Limb (tissue), 2 donors: ENCODE results near the gene WFDC13.
"Not testable (repeated sequence)": the region's sequence is repeated elsewhere in the genome, so short reads cannot be mapped to it uniquely, and the experiment has no call there.

Experiments used
- DNase-seq, 2 donors: peaks; one replicate each; pipeline ENCODE4 v3.0.0-alpha.2; 2016; ENCODE audit errors: extremely low spot score in 2 of 2

Gene WFDC13

GRCh38 chr20:45701873-45702272 lies at the start of gene WFDC13:
Gene WFDC13 (plus strand): TSS chr20:45702038. CDS start chr20:45702124, 86 bp downstream.
- no peak for DNase-seq

DNA sequence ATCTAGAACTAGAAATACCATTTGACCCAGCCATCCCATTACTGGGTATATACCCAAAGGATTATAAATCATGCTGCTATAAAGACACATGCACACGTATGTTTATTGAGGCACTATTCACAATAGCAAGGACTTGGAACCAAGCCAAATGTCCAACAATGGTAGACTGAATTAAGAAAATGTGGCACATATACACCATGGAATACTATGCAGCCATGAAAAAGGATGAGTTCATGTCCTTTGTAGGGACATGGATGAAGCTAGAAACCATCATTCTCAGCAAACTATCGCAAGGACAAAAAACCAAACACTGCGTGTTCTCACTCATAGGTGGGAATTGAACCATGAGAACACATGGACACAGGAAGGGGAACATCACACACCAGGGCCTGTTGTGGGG lies 44.8 kb upstream of the WFDC13 start:
- DNase-seq = not testable (repeated sequence)

DNA sequence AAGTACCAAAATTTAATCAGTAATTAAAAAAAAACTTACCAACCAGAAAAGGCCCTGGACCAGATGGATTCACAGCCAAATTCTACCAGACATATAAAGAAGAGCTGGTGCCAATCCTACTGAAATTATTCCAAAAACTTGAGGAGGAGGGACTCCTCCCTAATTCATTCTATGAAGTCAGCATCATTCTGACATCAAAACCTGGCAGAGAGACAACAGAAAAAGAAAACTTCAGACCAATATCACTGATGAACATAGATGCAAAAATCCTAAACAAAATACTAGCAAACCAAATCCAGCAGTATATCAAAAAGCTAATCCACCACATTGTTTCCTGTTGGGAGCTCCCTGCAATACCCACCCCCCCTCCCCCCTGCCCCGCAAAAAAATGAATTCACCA lies 31.7 kb upstream of the WFDC13 start, which contains the start of gene WFDC11:
WFDC11 (minus strand) TSS at position 101 of the 400 bp plus-strand sequence. CDS start 19,639 bp downstream, outside the sequence.
- DNase-seq = no peak

- no peak for DNase-seq
These were observed 29.1 kb upstream of the WFDC13 start for GRCh38 chr20:45672765-45673164.

DNA sequence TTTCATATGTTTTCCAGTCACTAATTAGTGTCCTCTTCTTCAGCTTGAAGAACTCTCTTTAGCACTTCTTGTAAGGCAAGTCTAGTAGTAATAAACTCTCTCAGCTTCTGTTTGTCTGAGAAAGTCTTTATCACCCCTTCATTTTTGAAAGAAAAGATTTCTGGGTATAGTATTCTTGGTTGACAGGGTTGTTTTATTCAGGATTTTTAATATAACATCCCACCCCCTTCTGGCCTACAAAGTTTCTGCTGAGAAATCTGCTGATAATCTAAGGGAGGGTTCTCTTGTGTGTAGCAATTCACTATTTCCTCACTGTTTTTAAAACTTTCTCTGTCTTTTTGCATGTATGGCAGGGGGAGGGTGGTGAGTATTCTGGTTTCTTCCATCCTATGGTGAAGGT lies 22.2 kb upstream of the WFDC13 start:
- no peak for DNase-seq

DNA sequence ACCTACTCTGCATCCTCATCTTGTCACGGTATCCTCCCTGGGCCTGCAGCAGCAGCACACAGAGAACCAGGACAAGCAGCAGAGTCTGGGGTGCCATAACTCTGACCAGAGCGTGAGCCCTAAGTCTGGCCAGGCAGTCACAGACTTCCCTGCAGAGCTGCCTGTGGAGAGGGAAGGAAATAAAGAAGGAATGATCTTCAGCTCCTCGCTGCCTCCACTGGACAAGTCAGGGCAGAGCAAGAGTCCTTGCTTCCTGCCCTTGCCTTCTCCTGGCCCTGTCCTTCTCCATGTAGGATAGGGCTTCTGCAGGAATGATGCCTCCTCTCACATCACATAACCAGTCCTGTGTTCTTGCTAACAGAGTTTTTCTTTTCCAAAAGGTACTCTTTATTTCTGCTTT lies 15.9 kb upstream of the WFDC13 start:
- DNase-seq = no peak

GRCh38 chr20:45693346-45693745 lies 8.5 kb upstream of the WFDC13 start:
- not testable (repeated sequence) for DNase-seq

DNA sequence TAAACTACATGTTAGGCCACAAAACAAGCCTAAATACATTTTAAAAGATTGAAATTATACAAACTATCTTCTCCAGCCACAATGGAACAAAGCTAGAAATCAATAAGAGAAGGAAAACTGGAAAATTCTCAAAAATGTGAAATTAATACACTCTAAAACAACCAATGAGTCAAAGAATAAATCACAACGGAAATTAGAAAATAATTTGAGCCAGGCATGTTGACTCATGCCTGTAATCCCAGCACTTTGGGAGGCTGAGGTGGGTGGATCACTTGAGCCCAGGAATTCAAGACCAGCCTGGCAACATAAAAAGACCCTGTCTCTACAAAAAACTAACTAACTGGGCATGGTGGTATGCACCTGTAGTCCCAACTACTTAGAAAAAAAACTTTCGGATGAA lies 6.3 kb upstream of the WFDC13 start:
- no peak for DNase-seq

- no peak for DNase-seq
These were observed 734 bp upstream of the WFDC13 start for GRCh38 chr20:45701104-45701503.

GRCh38 chr20:45704969-45705637 lies 3.3 kb downstream of the WFDC13 start, which contains the start of gene WFDC10B:
Gene WFDC10B (minus strand): TSS chr20:45705019. CDS start chr20:45685992, 19,027 bp downstream.
- DNase-seq = no peak

GRCh38 chr20:45716141-45716688 lies 14.4 kb downstream of the WFDC13 start:
- DNase-seq = not testable (repeated sequence)

DNA sequence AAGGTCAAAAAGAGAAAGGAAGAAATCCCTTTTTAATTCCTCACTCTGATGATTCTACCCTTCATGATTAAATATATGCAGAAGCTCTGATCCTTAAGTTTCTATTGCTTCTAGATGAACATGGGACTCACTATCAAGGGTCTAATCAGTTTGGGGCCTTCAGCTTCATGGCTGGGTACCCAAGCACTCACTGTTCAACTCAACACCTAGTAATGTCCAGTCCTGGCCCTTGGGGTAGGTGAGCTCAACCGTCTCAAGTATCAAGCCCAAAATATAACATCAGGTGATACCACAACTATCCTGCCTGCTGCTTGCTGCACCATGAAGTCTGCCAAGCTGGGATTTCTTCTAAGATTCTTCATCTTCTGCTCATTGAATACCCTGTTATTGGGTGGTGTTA lies 20.2 kb downstream of the WFDC13 start, which contains the start of gene SPINT4:
SPINT4 (plus strand) TSS at position 301 of the 400 bp plus-strand sequence; CDS start at position 322, 21 bp downstream.
- DNase-seq = no peak

DNA sequence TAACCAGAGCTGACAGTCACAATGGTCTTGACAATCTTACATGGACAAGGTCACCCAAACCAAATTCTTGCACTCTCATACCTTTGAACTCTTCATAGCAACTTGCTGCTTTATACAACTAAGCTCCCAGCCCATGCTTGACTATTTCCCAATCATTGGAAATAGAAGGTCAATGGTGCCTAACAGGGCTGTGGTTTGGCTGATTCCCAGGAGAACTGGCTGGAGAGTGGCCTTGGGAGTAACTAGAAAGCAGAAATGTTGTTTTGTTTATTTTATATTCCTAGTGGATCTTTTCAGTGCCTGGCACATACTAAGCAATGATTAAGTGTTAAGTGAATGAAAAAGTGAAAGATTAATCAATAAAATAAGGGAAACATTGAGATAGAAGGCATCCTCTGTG lies 23.3 kb downstream of the WFDC13 start:
- DNase-seq = no peak

- DNase-seq = no peak
These were observed 25.2 kb downstream of the WFDC13 start for GRCh38 chr20:45727044-45727443.

GRCh38 chr20:45732199-45732598 lies 30.4 kb downstream of the WFDC13 start:
- no peak for DNase-seq

GRCh38 chr20:45735552-45735951 lies 33.7 kb downstream of the WFDC13 start:
- no peak for DNase-seq

DNA sequence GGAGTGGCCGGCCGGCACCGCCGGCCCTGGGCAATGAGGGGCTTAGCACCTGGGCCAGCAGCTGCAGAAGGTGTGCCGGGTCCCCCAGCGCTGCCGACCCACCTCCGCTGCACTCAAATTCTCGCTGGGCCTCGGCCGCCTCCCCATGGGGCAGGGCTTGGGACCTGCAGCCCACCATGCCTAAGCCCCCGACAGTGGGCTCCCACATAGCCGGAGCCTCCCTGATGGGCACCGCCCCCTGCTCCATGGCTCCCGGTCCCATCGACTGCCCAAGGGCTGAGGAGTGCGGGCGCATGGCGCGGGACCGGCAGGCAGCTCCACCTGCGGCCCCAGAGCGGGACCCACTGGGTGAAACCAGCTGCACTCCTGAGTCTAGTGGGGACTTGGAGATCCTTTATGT lies 34.1 kb downstream of the WFDC13 start:
- no peak for DNase-seq

GRCh38 chr20:45742596-45742995 lies 40.8 kb downstream of the WFDC13 start:
- DNase-seq = no peak

DNA sequence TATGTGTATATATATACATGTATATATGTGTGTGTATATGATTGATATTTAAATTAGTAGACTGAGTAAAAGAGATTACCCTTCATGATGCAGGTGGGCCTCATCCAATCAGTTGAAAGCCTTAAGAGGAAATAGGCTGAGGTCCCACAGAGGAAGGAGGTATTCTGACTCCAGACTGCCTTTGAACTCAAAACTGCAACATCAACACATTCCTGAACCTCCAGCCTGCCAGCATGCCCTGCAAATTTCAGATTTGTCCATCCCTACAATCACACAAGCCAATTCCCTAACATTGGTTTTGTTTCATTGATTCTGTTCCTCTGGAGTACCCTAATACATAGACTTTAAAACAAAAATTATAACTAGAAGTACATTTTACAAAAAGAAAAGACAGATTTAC lies 43.2 kb downstream of the WFDC13 start:
- DNase-seq = no peak

- DNase-seq = no peak
These were observed 49.9 kb downstream of the WFDC13 start for GRCh38 chr20:45751721-45752120.

- no peak for DNase-seq
These were observed 50.9 kb downstream of the WFDC13 start for GRCh38 chr20:45752746-45753145.

DNA sequence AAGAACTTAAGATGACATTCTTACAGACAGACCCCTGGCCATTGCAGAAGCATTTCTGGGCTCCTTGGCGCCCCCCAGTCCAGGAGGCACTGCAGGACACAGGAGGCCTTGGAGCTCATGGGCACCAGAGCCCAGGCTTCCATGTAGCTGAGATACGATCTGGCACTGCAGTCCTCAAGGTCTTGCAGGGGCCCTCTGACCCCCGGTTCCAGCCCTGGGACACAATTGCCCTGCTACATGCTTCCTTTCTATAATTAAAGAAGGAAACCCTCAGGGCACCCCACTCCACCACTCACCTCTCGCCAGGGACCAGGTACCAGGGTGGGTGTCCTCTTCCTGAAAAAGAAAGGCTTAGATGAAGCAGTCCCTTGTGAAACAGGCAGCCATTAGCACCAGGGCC lies 56.3 kb downstream of the WFDC13 start:
- DNase-seq = no peak
